VCaP (cell line): ENCODE measurements around the gene MTCH1.

Experiments used
- H3K27ac ChIP-seq: fragments of 450-650 bp; 2 replicates; pipeline ENCODE4 v1.5.1; 2017
- CTCF ChIP-seq: fragments of 450-650 bp; conservative IDR thresholded peaks from 2 replicates; pipeline ENCODE4 v1.5.1; 2017; ENCODE audit warnings: mild to moderate bottlenecking, moderate library complexity

MTCH1 gene

GRCh38 chr6:36971921-36972673 is 13.9 kb downstream of the MTCH1 start:
- H3K27ac ChIP-seq, result no peak overlapping the region
- TF ChIP-seq CTCF, result no peak

- no peak for TF ChIP-seq CTCF
- H3K27ac ChIP-seq, result no peak overlapping the region
Observed at GRCh38 chr6:36970892-36971842, 14.8 kb downstream of the MTCH1 start.

- H3K27ac ChIP-seq, result no peak overlapping the region
- no peak for TF ChIP-seq CTCF
Observed at GRCh38 chr6:36969988-36970891, 15.8 kb downstream of the MTCH1 start.

GRCh38 chr6:36969240-36969691 is 16.7 kb downstream of the MTCH1 start:
- TF ChIP-seq CTCF, result no peak

GRCh38 chr6:36968266-36968977 is 17.6 kb downstream of the MTCH1 start:
- TF ChIP-seq CTCF, result no peak
- H3K27ac ChIP-seq, result no peak overlapping the region

More at GRCh38 chr6:36969240-36969691, 16.7 kb downstream of the MTCH1 start:
- no peak overlapping the region for H3K27ac ChIP-seq

GRCh38 chr6:36967757-36968156 is 18.2 kb downstream of the MTCH1 start:
- TF ChIP-seq CTCF, result no peak
- H3K27ac ChIP-seq, result no peak overlapping the region
